K562 (cell line): ENCODE data around the gene PCBP2. TPM values are rescaled to one million over a fixed set of nuclear protein-coding genes. Genes with fewer than 3 reads are reported as not detected.

Experiments
- CBFA2T3 ChIP-seq: fragments of 450-650 bp; IDR thresholded peaks from 2 replicates; pipeline ENCODE4 v1.6.1; 2017
- CREB1 ChIP-seq, 2 experiments: sonication (generic) in 1 of 2; formaldehyde crosslinking in 1 of 2; IDR thresholded peaks; 2 replicates each; pipeline versions ENCODE4 v1.6.1 to v1.8.0; 2012 to 2022; ENCODE audit warnings: inconsistent platforms in 1 of 2, mild to moderate bottlenecking in 1 of 2, missing genetic modification reagents in 1 of 2, moderate library complexity in 1 of 2
- FOXA3 ChIP-seq, 2 experiments: fragments of 450-650 bp in 1 of 2; sonication (generic) in 1 of 2; formaldehyde crosslinking; IDR thresholded peaks in 1 of 2; conservative IDR thresholded peaks in 1 of 2; 2 replicates each; pipeline versions ENCODE4 v1.4.0 to v1.8.0; 2020 to 2022; ENCODE audit warnings: mild to moderate bottlenecking in 2 of 2, missing genetic modification reagents in 1 of 2
- HNRNPK ChIP-seq: fragments of 200-400 bp; formaldehyde crosslinking; IDR thresholded peaks from one replicate; pipeline ENCODE4 v1.6.1; 2018; ENCODE audit warnings: mild to moderate bottlenecking, low read depth, low read length; ENCODE audit not compliant: poor library complexity, severe bottlenecking
- HOMEZ ChIP-seq: fragments of 250-450 bp; sonication (Bioruptor Pico); IDR thresholded peaks from 2 replicates; pipeline ENCODE4 v1.4.0; 2020; ENCODE audit warnings: mild to moderate bottlenecking, moderate library complexity
- ILK ChIP-seq: fragments of 450-650 bp; IDR thresholded peaks from 2 replicates; pipeline ENCODE4 v1.6.1; 2016; ENCODE audit warnings: missing genetic modification characterization, low read depth, mild to moderate bottlenecking, missing compliant biosample characterization, moderate library complexity, borderline replicate concordance
- KLF10 ChIP-seq: fragments of 250-450 bp; sonication (Bioruptor Pico); IDR thresholded peaks from 2 replicates; pipeline ENCODE4 v1.6.1; 2021; ENCODE audit warnings: matching md5 sums
- MEF2D ChIP-seq: conservative IDR thresholded peaks from 2 replicates; pipeline ENCODE4 v1.6.1; 2016; ENCODE audit warnings: low read depth, missing genetic modification characterization, missing compliant biosample characterization
- POLR2H ChIP-seq: IDR thresholded peaks from 2 replicates; pipeline ENCODE4 v1.6.1; 2016; ENCODE audit warnings: missing genetic modification characterization, low read depth, mild to moderate bottlenecking, control low read depth, missing compliant biosample characterization, moderate library complexity
- PYGO2 ChIP-seq: fragments of 450-650 bp; IDR thresholded peaks from 2 replicates; pipeline ENCODE4 v1.6.1; 2016; ENCODE audit warnings: mild to moderate bottlenecking, missing genetic modification characterization, moderate library complexity, missing compliant biosample characterization
- RAD51 ChIP-seq: fragments of 450-650 bp; IDR thresholded peaks from 2 replicates; pipeline ENCODE4 v1.7.1; 2016; ENCODE audit warnings: low read depth, mild to moderate bottlenecking, borderline replicate concordance
- THRB ChIP-seq: fragments of 450-650 bp; formaldehyde crosslinking; conservative IDR thresholded peaks from 2 replicates; pipeline ENCODE4 v1.4.0; 2022; ENCODE audit warnings: mild to moderate bottlenecking, missing genetic modification characterization
- ZBTB1 ChIP-seq: sonication (generic); formaldehyde crosslinking; IDR thresholded peaks from 2 replicates; pipeline ENCODE4 v1.8.1; 2023; ENCODE audit warnings: missing genetic modification reagents, low read depth, mild to moderate bottlenecking, borderline replicate concordance
- ZNF408 ChIP-seq: fragments of 250-450 bp; sonication (Bioruptor Pico); IDR thresholded peaks from 2 replicates; pipeline ENCODE4 v1.4.0; 2020; ENCODE audit warnings: low read depth, mild to moderate bottlenecking, moderate library complexity
- polyA plus RNA-seq, 8 experiments: library from polyadenylated mRNA; depleted of rRNA in 4 of 8; stranded (reverse) in 5 of 8; unstranded in 3 of 8; fragments of >200 nt; fragmentation: Nextera tagmentation in 2 of 8; fragmentation: Illumina TruSeq in 1 of 8; extraction: Ambion mirVana in 2 of 8; extraction: Trizol in 1 of 8; gene quantifications; 2 replicates each; pipeline versions ENCODE4 v1.2.1 to v1.2.3, GENCODE V29; 2011 to 2014; ENCODE audit warnings: inconsistent platforms in 1 of 8, missing spikeins in 1 of 8
- total RNA-seq, 7 experiments: library from RNA; depleted of rRNA in 6 of 7; stranded (reverse); fragments of >200 nt in 6 of 7; fragmentation: Illumina TruSeq in 2 of 7; extraction: Trizol in 2 of 7; gene quantifications; 2 replicates each; pipeline versions ENCODE4 v1.2.1 to v1.2.3, GENCODE V29; 2011 to 2021; ENCODE audit warnings: low replicate concordance in 1 of 7
- TF ChIP-seq, protein P1 (sequence below): sonication (generic); formaldehyde crosslinking; IDR thresholded peaks from 2 replicates; pipeline ENCODE4 v1.8.1; 2023; ENCODE audit warnings: missing genetic modification reagents, mild to moderate bottlenecking, borderline replicate concordance
- TF ChIP-seq, protein P2 (sequence below): IDR thresholded peaks from 2 replicates; pipeline ENCODE4 v1.6.1; 2016; ENCODE audit warnings: missing genetic modification characterization, missing compliant biosample characterization

Gene PCBP2
- total and polyA plus RNA-seq, 9 of the 15 experiments (the other 6 are each of a cell fraction or from before 2014, with no cell fraction given) = 137 to 831 (median 328) TPM

- TF ChIP-seq, protein P1, sequence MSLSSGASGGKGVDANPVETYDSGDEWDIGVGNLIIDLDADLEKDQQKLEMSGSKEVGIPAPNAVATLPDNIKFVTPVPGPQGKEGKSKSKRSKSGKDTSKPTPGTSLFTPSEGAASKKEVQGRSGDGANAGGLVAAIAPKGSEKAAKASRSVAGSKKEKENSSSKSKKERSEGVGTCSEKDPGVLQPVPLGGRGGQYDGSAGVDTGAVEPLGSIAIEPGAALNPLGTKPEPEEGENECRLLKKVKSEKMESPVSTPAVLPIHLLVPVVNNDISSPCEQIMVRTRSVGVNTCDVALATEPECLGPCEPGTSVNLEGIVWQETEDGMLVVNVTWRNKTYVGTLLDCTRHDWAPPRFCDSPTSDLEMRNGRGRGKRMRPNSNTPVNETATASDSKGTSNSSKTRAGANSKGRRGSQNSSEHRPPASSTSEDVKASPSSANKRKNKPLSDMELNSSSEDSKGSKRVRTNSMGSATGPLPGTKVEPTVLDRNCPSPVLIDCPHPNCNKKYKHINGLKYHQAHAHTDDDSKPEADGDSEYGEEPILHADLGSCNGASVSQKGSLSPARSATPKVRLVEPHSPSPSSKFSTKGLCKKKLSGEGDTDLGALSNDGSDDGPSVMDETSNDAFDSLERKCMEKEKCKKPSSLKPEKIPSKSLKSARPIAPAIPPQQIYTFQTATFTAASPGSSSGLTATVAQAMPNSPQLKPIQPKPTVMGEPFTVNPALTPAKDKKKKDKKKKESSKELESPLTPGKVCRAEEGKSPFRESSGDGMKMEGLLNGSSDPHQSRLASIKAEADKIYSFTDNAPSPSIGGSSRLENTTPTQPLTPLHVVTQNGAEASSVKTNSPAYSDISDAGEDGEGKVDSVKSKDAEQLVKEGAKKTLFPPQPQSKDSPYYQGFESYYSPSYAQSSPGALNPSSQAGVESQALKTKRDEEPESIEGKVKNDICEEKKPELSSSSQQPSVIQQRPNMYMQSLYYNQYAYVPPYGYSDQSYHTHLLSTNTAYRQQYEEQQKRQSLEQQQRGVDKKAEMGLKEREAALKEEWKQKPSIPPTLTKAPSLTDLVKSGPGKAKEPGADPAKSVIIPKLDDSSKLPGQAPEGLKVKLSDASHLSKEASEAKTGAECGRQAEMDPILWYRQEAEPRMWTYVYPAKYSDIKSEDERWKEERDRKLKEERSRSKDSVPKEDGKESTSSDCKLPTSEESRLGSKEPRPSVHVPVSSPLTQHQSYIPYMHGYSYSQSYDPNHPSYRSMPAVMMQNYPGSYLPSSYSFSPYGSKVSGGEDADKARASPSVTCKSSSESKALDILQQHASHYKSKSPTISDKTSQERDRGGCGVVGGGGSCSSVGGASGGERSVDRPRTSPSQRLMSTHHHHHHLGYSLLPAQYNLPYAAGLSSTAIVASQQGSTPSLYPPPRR (CRISPR knock-in tag) = 0 out of 2 replicates have a peak, but pooled peaks have one; percentile 44
- TF ChIP-seq THRB (CRISPR knock-in tag) = no peak
- no peak for TF ChIP-seq ZBTB1 (CRISPR knock-in tag)
- no peak for TF ChIP-seq HNRNPK
- TF ChIP-seq FOXA3 (CRISPR knock-in tag; conservative IDR thresholded peaks at IDR 0.05 in 1 of 2, IDR thresholded peaks at IDR 0.05 in 1 of 2) = no peak
- 0 out of 2 replicates have a peak, but pooled peaks have one; percentile 26 for TF ChIP-seq MEF2D (tag)
- TF ChIP-seq CREB1 (IDR thresholded peaks at IDR 0.05) = no peak
- no peak for TF ChIP-seq CREB1 (CRISPR knock-in tag; IDR thresholded peaks at IDR 0.05)
- no peak for TF ChIP-seq RAD51
- TF ChIP-seq ILK (tag) = no peak
- TF ChIP-seq, protein P2, sequence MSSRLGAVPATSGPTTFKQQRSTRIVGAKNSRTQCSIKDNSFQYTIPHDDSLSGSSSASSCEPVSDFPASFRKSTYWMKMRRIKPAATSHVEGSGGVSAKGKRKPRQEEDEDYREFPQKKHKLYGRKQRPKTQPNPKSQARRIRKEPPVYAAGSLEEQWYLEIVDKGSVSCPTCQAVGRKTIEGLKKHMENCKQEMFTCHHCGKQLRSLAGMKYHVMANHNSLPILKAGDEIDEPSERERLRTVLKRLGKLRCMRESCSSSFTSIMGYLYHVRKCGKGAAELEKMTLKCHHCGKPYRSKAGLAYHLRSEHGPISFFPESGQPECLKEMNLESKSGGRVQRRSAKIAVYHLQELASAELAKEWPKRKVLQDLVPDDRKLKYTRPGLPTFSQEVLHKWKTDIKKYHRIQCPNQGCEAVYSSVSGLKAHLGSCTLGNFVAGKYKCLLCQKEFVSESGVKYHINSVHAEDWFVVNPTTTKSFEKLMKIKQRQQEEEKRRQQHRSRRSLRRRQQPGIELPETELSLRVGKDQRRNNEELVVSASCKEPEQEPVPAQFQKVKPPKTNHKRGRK (tag) = no peak
- no peak for TF ChIP-seq HOMEZ (CRISPR knock-in tag)
- TF ChIP-seq ZNF408 = no peak
- peak; percentile 23; the same call in 1 of the 2 replicates for TF ChIP-seq CBFA2T3
- no peak for TF ChIP-seq KLF10
- no peak for TF ChIP-seq POLR2H (tag)
- no peak for TF ChIP-seq PYGO2
Observed at GRCh38 chr12:53493610-53494391, 41.9 kb downstream of the PCBP2 start (continued).
